IPS-20b (cell line): ENCODE measurements around the gene C3orf52.
A peak's percentile ranks its signal among the peaks of the same experiment; 100 is the strongest.
"Not testable (repeated sequence)": the region's sequence is repeated elsewhere in the genome, so short reads cannot be mapped to it uniquely, and the experiment has no call there.

Experiments
- H3K27ac ChIP-seq: one replicate; pipeline ENCODE4 v1.5.1; 2013; ENCODE audit warnings: low read length
- H3K27me3 ChIP-seq: 2 replicates; pipeline ENCODE4 v1.6.1; 2013; ENCODE audit warnings: mild to moderate bottlenecking, low read length, inconsistent platforms; ENCODE audit not compliant: insufficient read depth
- H3K36me3 ChIP-seq: 2 replicates; pipeline ENCODE4 v1.6.1; 2013; ENCODE audit warnings: low read depth, mild to moderate bottlenecking, inconsistent platforms, low read length, moderate library complexity; ENCODE audit not compliant: insufficient read depth
- H3K4me1 ChIP-seq: 2 replicates; pipeline ENCODE4 v1.6.1; 2013; ENCODE audit warnings: mild to moderate bottlenecking, control low read depth, inconsistent platforms, low read length, moderate library complexity; ENCODE audit not compliant: insufficient read depth
- H3K4me3 ChIP-seq: 2 replicates; pipeline ENCODE4 v1.5.1; 2013; ENCODE audit warnings: mild to moderate bottlenecking, low read length, inconsistent platforms
- H3K9ac ChIP-seq: 2 replicates; pipeline ENCODE4 v1.6.1; 2013; ENCODE audit warnings: low read depth, mild to moderate bottlenecking, inconsistent platforms, low read length, moderate library complexity
- H3K9me3 ChIP-seq: 2 replicates; pipeline ENCODE4 v1.6.1; 2013; ENCODE audit warnings: mild to moderate bottlenecking, low read depth, low read length, inconsistent platforms; ENCODE audit not compliant: insufficient read depth

C3orf52 gene

GRCh38 chr3:112086076-112086854, at the start of gene C3orf52:
Gene C3orf52 (plus strand): TSS chr3:112086389. CDS start chr3:112086408, 19 bp downstream.
- Histone ChIP-seq H3K9ac (peak within 1 kb of the TSS; percentile 75; the same call in 1 of the 2 replicates), H3K27ac (no peak within 1 kb of the TSS), H3K4me1 (peaks cover 10% of the 10 kb centered on the region), H3K4me3 (peak within 1 kb of the TSS; percentile 89), H3K9me3 (no peaks in the 10 kb centered on the region), H3K36me3 (no peaks in the 10 kb centered on the region), H3K27me3 (peaks cover 31% of the 10 kb centered on the region)

- not testable (repeated sequence) for H3K4me3 ChIP-seq, H3K27me3 ChIP-seq, H3K27ac ChIP-seq, H3K9me3 ChIP-seq, H3K9ac ChIP-seq, H3K4me1 ChIP-seq, H3K36me3 ChIP-seq
Measured at GRCh38 chr3:112037194-112037593, 49.0 kb upstream of the C3orf52 start.

- Histone ChIP-seq H3K4me3 (no peak overlapping the region), H3K36me3 (no peaks in the 10 kb centered on the region), H3K4me1 (peaks cover 8% of the 10 kb centered on the region; the same call in 1 of the 2 replicates), H3K27ac (no peak overlapping the region), H3K9ac (no peak overlapping the region), H3K27me3 (no peaks in the 10 kb centered on the region), H3K9me3 (peaks cover 9% of the 10 kb centered on the region; the same call in 1 of the 2 replicates)
Measured at GRCh38 chr3:112038863-112039262, 47.3 kb upstream of the C3orf52 start.

- H3K27me3 ChIP-seq = no peaks in the 10 kb centered on the region; the same call in 1 of the 2 replicates
- no peak overlapping the region for H3K9ac ChIP-seq
- peaks cover 9% of the 10 kb centered on the region; the same call in 1 of the 2 replicates for H3K9me3 ChIP-seq
- H3K4me1 ChIP-seq = peaks cover 5% of the 10 kb centered on the region; the same call in 1 of the 2 replicates
- no peak overlapping the region for H3K27ac ChIP-seq
- H3K4me3 ChIP-seq = no peak overlapping the region
- no peaks in the 10 kb centered on the region for H3K36me3 ChIP-seq
Measured at GRCh38 chr3:112041321-112041720, 44.9 kb upstream of the C3orf52 start.

GRCh38 chr3:112042842-112043280, 43.3 kb upstream of the C3orf52 start:
- Histone ChIP-seq H3K4me1 (peaks cover 5% of the 10 kb centered on the region; the same call in 1 of the 2 replicates), H3K36me3 (no peaks in the 10 kb centered on the region), H3K27me3 (no peaks in the 10 kb centered on the region; the same call in 1 of the 2 replicates), H3K9ac (no peak overlapping the region), H3K9me3 (no peaks in the 10 kb centered on the region), H3K4me3 (no peak overlapping the region), H3K27ac (no peak overlapping the region)

GRCh38 chr3:112043621-112044201, 42.5 kb upstream of the C3orf52 start:
- no peak overlapping the region for H3K4me3 ChIP-seq
- no peaks in the 10 kb centered on the region for H3K36me3 ChIP-seq
- peaks cover 8% of the 10 kb centered on the region; the same call in 1 of the 2 replicates for H3K4me1 ChIP-seq
- no peak overlapping the region for H3K27ac ChIP-seq
- no peaks in the 10 kb centered on the region for H3K9me3 ChIP-seq
- no peaks in the 10 kb centered on the region; the same call in 1 of the 2 replicates for H3K27me3 ChIP-seq
- H3K9ac ChIP-seq = no peak overlapping the region

GRCh38 chr3:112046599-112046998, 39.6 kb upstream of the C3orf52 start:
- Histone ChIP-seq H3K36me3 (no peaks in the 10 kb centered on the region), H3K27ac (no peak overlapping the region), H3K27me3 (no peaks in the 10 kb centered on the region; the same call in 1 of the 2 replicates), H3K4me1 (peaks cover 4% of the 10 kb centered on the region; the same call in 1 of the 2 replicates), H3K9me3 (no peaks in the 10 kb centered on the region), H3K9ac (no peak overlapping the region), H3K4me3 (no peak overlapping the region)

- Histone ChIP-seq H3K27me3 (no peaks in the 10 kb centered on the region; the same call in 1 of the 2 replicates), H3K4me3 (no peak overlapping the region), H3K36me3 (no peaks in the 10 kb centered on the region), H3K4me1 (peaks cover 4% of the 10 kb centered on the region; the same call in 1 of the 2 replicates), H3K9ac (no peak overlapping the region), H3K27ac (no peak overlapping the region), H3K9me3 (no peaks in the 10 kb centered on the region)
Measured at GRCh38 chr3:112047264-112047663, 38.9 kb upstream of the C3orf52 start.

- peaks cover 4% of the 10 kb centered on the region; the same call in 1 of the 2 replicates for H3K4me1 ChIP-seq
- no peak overlapping the region for H3K27ac ChIP-seq
- no peaks in the 10 kb centered on the region for H3K9me3 ChIP-seq
- H3K36me3 ChIP-seq = no peaks in the 10 kb centered on the region
- no peak overlapping the region for H3K9ac ChIP-seq
- H3K27me3 ChIP-seq = no peaks in the 10 kb centered on the region; the same call in 1 of the 2 replicates
- H3K4me3 ChIP-seq = no peak overlapping the region
Measured at GRCh38 chr3:112048911-112049310, 37.3 kb upstream of the C3orf52 start.

GRCh38 chr3:112053229-112053628, 33.0 kb upstream of the C3orf52 start:
- Histone ChIP-seq H3K9ac (no peak overlapping the region), H3K4me1 (peaks cover 4% of the 10 kb centered on the region; the same call in 1 of the 2 replicates), H3K36me3 (no peaks in the 10 kb centered on the region), H3K9me3 (no peaks in the 10 kb centered on the region), H3K27me3 (no peaks in the 10 kb centered on the region), H3K27ac (no peak overlapping the region), H3K4me3 (no peak overlapping the region)

GRCh38 chr3:112056451-112056929, 29.7 kb upstream of the C3orf52 start:
- Histone ChIP-seq H3K27ac (no peak overlapping the region), H3K27me3 (no peaks in the 10 kb centered on the region), H3K36me3 (no peaks in the 10 kb centered on the region), H3K9ac (no peak overlapping the region), H3K4me1 (no peaks in the 10 kb centered on the region; the same call in 1 of the 2 replicates), H3K9me3 (no peaks in the 10 kb centered on the region), H3K4me3 (no peak overlapping the region)
